HG02870 (cell line): ENCODE measurements around the gene SMAD1.
A peak's percentile ranks its signal among the peaks of the same experiment; 100 is the strongest.
"Not testable (repeated sequence)": the region's sequence is repeated elsewhere in the genome, so short reads cannot be mapped to it uniquely, and the experiment has no call there.

Experiments
- ATAC-seq: cut with Tn5 transposase; IDR thresholded peaks from one replicate; pipeline ENCODE4 v1.9.1; 2021; ENCODE audit warnings: mild to moderate bottlenecking, moderate library complexity; ENCODE audit not compliant: unreplicated experiment

SMAD1 gene

DNA sequence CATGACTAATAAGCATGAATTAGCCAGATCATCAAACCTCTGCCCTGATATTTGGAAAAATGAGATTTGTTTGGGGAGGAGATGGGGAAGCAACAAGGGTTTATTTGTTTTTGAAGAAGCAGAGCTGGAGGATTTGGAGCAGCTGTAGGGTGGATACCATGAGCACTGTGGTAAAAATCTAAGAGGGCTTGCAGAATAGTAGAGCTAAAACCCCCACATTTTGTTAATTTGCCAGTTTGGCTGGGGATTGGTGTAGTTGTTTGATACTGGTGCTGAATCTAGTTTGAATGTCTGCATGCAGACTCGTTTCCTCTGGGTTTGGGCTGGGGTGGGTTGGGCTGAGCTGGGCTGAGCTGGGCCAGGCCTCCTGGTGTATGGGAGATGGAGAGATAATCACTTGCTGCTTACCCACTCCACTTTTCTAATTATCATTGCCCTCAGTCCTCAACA is 43.7 kb downstream of the SMAD1 start:
- no peak for ATAC-seq

DNA sequence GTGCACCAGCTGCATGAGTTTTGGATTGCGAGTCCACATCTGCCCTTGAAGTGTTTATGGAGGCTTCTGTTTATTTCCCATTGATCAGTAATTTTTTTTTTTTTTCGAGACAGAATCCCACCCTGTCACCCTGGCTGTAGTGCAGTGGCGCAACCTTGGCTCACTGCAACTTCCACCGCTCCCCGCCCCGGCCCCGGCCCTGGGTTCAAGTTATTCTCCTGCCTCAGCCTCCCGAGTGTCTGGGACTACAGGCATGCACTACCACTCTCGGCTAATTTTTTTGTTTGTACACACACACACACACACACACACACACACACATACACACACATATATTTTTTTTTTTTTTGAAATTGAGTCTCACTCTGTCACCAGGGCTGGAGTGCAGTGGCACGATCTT is 46.1 kb downstream of the SMAD1 start:
- ATAC-seq = no peak

DNA sequence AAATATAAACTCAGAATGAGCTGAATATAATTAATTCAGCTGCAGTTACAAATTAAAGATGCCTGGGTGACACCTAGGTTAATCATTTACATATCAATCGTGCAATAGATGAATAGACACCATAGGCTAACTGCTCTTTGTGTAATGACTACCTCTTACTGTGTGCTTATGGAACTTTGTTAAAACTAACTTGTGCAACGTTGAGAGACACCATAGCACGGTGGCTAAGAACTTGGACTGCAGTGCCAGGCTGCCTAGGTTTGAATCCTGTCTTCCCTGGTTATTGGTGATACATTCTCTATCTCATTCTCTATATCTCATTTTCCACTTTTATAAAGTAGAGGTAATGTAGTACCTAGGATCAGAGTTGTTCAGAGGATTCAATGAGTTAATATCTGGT is 46.9 kb downstream of the SMAD1 start:
- ATAC-seq = no peak

DNA sequence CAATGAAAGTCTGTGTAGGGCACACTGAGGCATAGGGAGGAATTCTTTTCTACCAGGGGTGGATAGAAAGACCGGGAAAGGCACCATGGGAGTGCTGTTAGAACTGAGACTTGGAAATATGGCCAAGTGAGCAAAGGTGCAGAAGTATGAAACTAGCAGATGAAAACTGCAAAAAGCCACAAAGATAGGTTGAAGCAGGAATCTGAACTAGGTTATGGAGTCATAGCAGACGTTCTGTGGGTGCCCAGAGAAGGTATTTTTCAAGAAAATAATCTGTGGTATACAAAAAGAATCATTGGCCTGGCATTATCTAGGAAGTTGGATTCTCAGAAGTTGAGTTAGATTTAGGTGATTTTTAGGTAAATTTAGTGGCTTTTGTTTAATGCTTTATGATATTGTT is 48.5 kb downstream of the SMAD1 start:
- no peak for ATAC-seq

DNA sequence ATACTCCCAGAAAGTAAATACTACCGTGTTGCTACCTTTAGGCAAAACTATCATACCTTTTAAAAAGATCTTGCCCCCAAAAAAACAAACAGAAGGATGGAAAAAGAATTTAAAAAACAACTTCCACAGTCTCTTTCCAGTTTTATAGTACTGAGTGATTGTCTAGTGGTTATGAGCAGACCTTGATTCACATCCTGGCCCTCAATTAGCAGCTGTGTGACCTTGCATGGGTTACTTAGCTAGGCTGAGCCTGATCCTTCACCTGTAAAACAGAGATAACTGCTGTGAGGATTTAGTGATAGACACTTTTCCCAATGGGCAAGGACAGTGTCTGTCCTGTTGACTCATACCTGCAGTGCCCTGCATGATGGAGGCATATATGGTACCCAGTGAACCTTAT is 49.0 kb downstream of the SMAD1 start:
- no peak for ATAC-seq

DNA sequence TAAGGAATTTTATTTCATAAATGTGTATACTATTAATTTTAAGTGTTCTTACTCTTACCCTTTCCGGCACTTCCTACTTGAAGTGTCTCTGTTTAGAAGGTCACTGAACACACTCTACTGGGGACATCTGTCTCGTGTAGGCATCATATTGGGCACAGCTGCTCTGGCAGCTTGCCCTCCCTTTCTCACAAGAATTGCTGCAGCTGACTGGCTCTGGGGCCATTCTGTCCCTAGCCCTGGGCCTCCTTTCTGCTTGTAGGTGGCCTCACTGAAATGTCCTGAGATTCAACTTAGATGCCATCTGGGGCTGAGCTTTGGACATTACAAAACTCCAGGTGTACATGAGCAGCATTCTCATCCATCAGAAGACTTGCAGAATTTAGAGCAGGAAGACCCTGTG is 49.6 kb downstream of the SMAD1 start:
- no peak for ATAC-seq

DNA sequence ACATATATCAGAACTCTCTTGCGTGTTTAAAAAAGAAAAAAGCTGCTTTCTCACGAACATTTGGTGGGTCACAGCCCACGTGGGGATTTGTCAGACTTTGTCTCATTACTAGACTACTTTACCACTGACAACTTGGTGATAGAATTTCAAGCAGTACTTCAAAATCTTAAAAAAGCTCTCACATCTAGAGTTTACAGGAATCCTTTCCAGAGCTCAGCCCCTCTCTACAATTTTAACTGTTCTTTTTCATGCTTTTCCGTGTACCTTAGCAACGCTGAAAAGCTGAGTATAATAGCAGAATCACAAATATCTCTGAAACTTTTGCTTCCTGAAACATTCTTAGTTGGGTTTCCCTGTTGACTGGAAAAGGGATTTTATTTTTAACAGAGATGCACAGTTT is 50.2 kb downstream of the SMAD1 start:
- no peak for ATAC-seq

DNA sequence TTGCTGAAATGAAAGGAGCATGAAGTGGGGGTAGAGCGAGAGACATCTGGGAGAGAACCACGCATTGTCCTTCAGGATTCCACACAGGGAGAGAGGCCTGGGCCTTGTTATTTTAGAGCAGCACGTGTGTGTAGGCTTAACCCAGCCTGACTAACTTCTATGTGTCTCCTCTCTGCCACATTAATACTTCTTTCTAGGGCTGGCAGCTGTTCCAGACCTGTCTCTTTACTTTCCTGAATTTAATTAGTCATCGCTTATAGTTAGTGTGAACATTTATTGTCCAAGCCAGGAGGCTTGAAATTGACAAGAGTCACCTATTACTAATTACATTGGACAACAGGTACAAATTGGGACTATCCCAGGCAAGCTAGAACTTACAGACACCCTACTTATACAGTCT is 51.3 kb downstream of the SMAD1 start:
- ATAC-seq = no peak

DNA sequence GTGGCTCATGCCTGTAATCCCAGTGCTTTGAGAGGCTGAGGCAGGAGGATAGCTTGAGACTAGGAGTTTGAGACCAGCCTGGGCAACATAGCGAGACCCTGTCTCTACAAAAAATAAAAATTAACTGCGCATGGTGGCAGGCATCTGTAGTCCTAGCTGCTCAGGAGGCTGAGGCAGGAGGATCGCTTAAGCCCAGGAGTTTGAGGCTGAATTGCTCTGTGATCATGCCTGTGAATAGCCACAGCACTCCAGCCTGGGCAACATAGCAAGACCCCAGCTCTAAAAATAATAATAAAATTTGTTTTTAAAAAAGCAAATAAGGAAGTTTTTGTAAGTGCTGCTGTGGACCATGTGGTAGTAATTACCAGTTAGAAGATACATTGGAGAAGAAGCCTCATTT is 51.8 kb downstream of the SMAD1 start:
- ATAC-seq = not testable (repeated sequence)

DNA sequence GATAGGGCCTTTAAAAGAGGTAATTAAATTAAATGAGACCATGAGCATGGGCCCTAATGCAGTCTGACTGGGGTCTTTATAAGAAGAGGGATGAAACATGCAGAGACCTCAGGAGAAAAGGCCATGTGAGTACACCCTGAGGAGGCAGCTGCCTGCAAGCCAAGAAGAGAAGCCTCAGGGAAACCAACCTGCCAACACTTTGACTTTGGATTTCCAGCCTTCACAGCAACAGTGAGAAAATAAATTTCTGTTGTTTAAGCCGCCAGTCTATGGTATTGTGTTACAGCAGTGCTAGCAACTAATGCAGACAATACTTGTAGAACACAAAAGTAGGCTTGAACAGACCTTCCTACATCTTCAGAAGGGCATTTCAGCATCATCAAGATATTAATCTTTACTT is 52.3 kb downstream of the SMAD1 start:
- ATAC-seq = no peak

DNA sequence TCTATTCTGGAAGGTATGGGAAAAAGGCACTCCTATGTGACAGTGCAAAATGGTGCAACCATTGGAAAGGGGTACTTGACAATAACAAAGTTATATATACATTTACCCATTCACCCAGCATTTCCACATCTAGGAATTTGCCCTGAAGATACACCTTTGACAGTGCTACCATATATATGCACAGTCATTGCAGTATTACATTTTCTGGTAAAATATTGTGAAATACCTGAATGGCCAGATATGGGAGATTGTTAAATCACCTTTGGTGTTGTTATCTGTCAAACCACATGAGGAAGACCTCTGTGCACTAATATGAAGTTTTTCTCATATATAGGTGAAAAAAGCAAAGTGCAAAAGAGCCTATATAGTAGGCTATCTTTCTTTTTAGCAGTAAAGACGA is 53.5 kb downstream of the SMAD1 start:
- ATAC-seq = no peak

DNA sequence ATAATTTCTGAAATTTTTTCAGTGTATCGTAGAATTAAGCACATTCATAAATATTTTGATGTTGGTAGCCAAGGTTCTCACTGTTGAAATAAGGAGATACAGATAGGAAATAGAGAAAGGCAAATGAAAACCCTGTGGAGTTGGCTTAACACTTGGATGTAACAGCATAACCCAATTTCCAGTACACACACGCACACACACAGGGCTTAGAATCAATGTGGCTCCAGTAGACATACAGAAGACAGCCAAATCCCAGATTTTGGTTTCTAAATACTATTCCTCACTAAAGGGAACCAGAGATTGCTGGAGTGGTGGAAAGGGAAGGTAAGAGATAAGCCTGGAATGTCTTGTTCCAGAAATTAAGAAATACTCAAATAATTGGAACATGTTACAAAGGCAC is 54.4 kb downstream of the SMAD1 start:
- ATAC-seq = no peak

DNA sequence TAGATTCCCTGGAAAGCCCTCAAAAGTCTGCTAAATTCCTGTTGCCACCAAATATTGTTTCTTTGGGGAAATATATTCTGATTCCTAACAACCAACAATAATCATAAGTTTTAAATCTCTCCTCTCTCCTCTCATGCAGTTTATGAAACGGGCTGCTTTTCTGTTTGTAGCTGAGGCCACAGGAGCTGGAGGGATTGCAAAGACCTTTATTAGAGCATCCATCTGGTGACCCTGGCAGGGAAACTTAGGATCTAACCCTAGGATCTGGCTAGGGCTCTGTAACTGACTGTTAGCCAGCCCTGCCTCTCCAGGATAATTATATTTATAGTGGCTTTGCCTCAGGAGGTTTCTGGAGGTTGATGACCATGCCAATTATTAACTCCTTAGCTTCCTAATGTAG is 56.9 kb downstream of the SMAD1 start:
- no peak for ATAC-seq

DNA sequence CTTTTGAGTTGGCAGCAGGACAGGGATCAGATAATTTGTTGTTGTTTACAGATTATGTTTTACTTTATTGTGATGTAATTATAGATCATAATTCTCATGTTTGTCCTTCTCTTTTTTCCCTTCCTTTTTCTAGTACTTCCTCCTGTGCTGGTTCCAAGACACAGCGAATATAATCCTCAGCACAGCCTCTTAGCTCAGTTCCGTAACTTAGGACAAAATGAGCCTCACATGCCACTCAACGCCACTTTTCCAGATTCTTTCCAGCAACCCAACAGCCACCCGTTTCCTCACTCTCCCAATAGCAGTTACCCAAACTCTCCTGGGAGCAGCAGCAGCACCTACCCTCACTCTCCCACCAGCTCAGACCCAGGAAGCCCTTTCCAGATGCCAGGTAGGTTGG is 58.0 kb downstream of the SMAD1 start:
- ATAC-seq = no peak

DNA sequence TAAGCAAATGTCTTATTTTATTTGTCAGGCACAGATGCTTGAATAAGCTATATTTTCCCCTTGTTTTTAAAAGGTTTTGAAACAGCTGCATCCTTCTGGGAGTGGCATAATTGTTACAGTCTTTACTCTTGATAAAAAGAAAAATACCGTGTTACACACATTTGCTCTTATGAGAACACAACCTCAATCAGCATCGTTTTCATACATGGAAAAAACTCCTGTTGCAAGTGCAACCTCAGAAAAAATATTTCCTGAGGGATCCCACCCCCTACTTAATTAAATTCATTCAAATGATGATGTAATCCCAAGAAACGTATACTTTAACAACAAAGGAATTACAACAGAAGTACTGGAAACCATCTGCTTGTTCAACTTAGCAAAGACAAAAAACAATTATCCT is 58.6 kb downstream of the SMAD1 start:
- no peak for ATAC-seq

DNA sequence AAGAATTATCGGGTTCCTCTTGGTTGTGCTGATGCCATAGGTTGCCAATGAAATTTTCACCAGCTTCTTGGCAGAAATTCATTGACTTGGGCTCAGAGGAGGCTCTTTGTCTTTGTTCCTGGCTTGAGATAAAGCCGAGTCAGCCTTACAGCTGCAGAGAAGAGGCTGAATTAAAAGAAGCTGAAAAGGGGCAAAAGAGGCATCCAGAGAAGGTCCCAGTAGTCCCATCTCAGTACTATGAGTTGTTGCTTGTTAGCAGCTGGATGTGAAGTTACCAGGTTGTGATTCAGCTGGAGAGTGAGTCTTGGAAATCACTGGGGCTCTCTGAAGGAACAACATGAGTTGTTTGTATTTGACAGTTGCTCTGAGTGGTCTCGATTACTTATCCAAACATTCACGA is 59.7 kb downstream of the SMAD1 start:
- ATAC-seq = no peak

DNA sequence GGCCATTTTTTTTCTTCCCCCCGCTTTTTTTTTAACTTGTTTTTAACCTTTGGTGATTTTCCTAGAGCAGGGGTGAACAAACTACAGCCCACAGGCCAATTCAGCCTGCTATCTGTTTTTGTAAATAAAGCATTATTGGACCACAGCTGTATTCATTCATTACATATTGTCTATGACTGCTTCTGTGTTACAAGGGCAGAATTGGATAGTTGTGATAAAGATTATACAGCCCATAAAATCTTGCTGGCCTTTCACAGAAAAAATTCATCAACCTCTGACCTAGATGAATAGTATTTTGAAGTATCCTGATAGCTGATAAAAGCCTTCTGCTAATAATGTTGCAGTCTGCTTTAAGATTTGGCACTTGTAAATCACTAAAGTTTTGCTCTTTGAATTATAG is 63.4 kb downstream of the SMAD1 start:
- no peak for ATAC-seq

DNA sequence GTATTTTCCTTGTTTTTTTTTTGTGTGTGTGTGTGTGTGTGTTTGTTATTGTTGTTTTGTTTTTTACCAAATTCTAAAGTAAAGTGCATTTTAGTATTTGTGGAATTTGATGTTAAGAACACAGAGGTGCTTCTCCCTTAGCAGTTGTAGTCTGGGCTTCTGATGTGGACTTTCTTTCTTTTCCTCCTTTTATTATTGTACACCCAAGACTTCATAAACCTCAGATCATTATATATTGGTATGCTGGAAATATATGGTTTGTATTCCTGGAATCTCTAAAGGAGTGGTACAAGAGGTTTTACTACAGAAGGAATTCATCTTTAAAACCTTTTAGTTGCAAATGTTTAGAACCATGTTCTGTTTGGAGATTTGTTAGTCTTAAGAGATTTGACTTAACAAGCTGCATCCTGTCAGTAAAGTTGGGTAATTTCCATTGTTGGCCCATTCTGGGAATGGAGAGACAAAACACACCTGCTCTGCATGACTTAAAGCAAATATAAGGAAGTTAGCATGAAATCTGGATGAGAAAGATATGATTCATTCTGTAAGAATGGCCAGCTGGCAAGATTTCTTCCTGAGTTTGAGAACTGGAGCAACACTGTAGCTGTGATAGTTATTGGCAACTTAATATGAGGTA is 64.0 kb downstream of the SMAD1 start:
- ATAC-seq = no peak

DNA sequence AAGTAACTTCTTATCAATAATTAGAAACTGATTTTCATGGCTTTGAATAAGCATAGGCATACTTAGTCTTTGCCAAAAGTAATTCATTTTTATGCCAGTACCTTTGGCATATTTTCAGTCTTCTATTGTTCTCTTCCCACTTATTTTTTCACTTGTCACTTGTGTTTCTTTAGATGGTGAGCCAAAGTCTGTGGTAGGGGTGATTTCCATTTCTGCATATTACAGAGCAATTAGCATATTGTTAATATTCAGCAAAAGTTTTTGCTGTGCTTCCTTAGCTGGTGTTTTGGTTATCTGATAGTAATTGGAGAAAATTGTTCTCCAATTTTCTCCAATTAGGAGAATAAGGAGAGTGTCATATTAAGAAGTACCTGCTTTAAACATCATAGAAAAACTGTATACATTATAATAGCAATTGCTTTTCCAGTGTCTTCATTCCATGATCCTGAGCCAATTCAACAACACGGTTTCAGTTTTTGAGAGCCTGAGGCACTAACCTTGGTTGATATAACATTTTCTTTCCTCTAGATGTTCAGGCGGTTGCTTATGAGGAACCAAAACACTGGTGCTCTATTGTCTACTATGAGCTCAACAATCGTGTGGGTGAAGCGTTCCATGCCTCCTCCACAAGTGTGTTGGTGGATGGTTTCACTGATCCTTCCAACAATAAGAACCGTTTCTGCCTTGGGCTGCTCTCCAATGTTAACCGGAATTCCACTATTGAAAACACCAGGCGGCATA is 64.7 kb downstream of the SMAD1 start:
- no peak for ATAC-seq

DNA sequence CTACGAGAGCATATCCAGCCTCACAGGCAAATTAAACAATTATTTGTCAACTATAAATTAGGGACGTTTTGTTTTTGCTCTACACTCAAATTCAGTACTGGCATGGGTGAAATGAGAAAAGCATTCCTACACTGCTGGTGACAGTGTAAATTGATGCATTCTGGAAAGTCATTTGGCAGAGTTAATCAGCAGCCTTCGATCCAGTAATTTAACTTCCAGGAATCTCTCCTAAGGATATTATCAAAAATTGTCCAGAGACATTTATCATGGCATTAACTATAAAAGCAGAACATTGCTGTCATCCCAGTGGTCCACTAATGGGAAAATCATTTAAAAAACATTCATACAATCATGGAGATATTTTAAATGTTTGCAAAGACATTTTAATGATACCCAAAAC is 70.0 kb downstream of the SMAD1 start:
- ATAC-seq = no peak

DNA sequence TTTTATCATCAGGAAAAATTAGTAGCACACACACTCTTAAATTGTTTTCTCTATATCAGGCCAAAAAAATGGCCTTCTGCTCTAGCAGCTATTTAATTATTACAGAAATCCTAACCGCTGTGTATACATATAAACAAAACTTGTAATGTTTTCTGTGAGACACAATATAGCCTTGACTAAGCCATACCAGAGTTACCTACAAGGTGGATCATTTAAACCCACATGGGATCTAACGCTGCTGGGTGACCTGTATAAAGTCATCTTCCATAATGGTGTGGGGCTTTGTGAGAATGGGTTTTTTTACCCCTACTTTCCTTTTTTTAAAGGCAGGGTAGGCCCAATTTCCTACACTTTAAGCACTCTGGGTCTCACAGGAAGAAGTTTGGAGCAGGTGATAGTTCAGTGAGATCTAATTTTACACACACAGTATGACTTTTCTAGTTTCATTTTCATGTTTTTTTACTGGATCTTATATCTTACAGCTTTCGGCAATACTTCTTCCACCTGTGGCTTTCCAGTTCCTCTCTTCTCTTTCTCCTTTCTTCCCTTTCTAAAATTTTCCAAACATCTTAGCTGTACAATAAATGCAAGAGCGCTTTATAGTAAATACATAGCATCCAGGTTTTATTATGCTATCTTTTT is 70.6 kb downstream of the SMAD1 start:
- peak; percentile 63 for ATAC-seq

DNA sequence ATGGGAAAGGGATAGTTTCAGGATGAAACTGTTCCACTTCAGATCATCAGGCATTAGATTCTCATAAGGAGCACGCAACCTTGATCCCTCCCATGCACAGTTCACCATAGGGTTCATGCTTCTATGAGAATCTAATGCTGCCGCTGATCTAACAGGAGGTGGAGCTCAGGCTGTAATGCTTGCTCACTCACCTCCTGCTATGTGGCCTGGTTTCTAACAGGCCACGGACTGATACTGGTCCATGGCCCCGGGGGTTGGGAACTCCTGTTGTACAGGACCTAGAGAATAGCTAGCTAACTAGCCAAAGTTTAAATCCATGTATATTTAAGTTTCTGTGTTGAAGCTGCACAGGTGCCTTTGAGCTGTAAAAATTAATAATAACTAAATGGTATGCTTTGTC is 71.7 kb downstream of the SMAD1 start:
- no peak for ATAC-seq
